AG04449 (cell line): Measurements from ENCODE around the gene GTF3A.

Experiments
- CTCF ChIA-PET: fragments of 350-600 bp; formaldehyde crosslinking; extraction: SDS; loops from one replicate; lab custom pipeline; 2021; ENCODE audit warnings: antibody characterized with exemption; lab: Yijun Ruan, JAX
- POLR2A ChIA-PET: fragments of 400-600, 350-600 bp; formaldehyde crosslinking; extraction: SDS; loops from one replicate; lab custom pipeline; 2020; ENCODE audit warnings: antibody characterized with exemption, inconsistent platforms; lab: Yijun Ruan, JAX
- DNase-seq: peaks from one replicate; pipeline ENCODE4 v3.0.0-alpha.2; 2010; ENCODE audit warnings: low read depth, low spot score
- H3K4me3 ChIP-seq: 2 replicates; pipeline ENCODE4 v1.5.1; 2011; ENCODE audit warnings: low read depth, mild to moderate bottlenecking, control low read depth, low read length
- CTCF ChIP-seq: IDR thresholded peaks from one replicate; pipeline ENCODE4 v1.5.1; 2011; ENCODE audit warnings: mild to moderate bottlenecking, moderate library complexity, low read length, control low read depth, inconsistent platforms; ENCODE audit not compliant: insufficient read depth; ENCODE audit errors: missing control alignments

The GTF3A gene

GRCh38 chr13:27423333-27423732 is 1.1 kb upstream of the GTF3A start:
- no peak for TF ChIP-seq CTCF
- DNase-seq: no peak
- CTCF ChIA-PET: interaction anchor here (1.0 to 4.7 kb wide), 2 partner anchors 61 to 403 kb away, joined by 3 to 22 read pairs; no protein-coding TSS in a partner anchor
- POLR2A ChIA-PET: no interaction called here
- no peak overlapping the region for H3K4me3 ChIP-seq

GRCh38 chr13:27425158-27425917 is 919 bp downstream of the GTF3A start:
- POLR2A ChIA-PET: interaction anchor here (0.5 to 1.9 kb wide), 3 partner anchors 25 to 479 kb away, joined by 3 to 5 read pairs (median 4); partner anchors contain the start of gene MTIF3
- CTCF ChIA-PET: interaction anchor here (0.6 to 4.7 kb wide), 19 partner anchors 9 to 440 kb away, joined by 3 to 22 read pairs (median 3); no protein-coding TSS in a partner anchor
- peak overlapping the region; percentile 83 for H3K4me3 ChIP-seq
- DNase-seq: no peak
- no peak for TF ChIP-seq CTCF

- peak overlapping the region; percentile 83 for H3K4me3 ChIP-seq
- ChIA-PET POLR2A (interaction anchor here (0.5 to 1.9 kb wide), 3 partner anchors 24 to 479 kb away, joined by 3 to 5 read pairs (median 4); partner anchors contain the start of gene MTIF3), CTCF (interaction anchor here (0.7 to 4.7 kb wide), 17 partner anchors 10 to 441 kb away, joined by 3 to 22 read pairs (median 4); no protein-coding TSS in a partner anchor)
- no peak for DNase-seq
- peak; percentile 52 for TF ChIP-seq CTCF
These were observed 1.7 kb downstream of the GTF3A start for GRCh38 chr13:27425918-27426630.

GRCh38 chr13:27427641-27428040 is 3.2 kb downstream of the GTF3A start:
- CTCF ChIA-PET: interaction anchor here (1.1 to 4.7 kb wide), 5 partner anchors 17 to 65 kb away, joined by 3 to 22 read pairs (median 7); no protein-coding TSS in a partner anchor
- POLR2A ChIA-PET: no interaction called here
- no peak for DNase-seq
- no peak for TF ChIP-seq CTCF
- no peak overlapping the region for H3K4me3 ChIP-seq

- ChIA-PET CTCF (interaction anchor here (2.1 to 4.7 kb wide), 2 partner anchors 53 to 66 kb away, joined by 7 to 22 read pairs; no protein-coding TSS in a partner anchor), POLR2A (no interaction called here)
- no peak for TF ChIP-seq CTCF
- no peak overlapping the region for H3K4me3 ChIP-seq
- no peak for DNase-seq
These were observed 3.7 kb downstream of the GTF3A start for GRCh38 chr13:27428160-27428559.
